ENCODE measurements around the gene GALNT18. TPM values are rescaled to one million over a fixed set of nuclear protein-coding genes. Genes with fewer than 3 reads are reported as not detected.

The GALNT18 gene
- total and polyA plus RNA-seq, 2 of the 4 experiments (the other 2 are of a cell fraction): 9.5 to 11.3 TPM

DNA sequence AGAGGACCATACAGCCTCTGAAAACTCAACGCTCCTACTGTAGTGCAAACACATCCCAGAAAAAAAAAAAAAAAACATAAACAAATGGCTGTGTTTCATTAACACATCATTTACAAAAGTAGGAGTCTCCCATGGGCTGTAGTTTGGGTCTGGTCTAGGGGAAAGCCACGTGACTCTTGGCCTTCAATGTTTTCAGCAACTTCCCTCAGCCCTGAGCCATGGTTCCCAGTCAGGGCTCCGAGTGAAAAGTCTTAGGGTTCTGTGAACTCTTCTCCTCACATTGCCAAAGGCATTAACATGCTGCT lies 327.3 kb downstream of the GALNT18 start:
- Histone ChIP-seq H2BK5ac (ENCODE audit: low read depth, low read length, poor library complexity, severe bottlenecking) (no peak overlapping the region), H3K56ac (ENCODE audit: extremely low read depth, insufficient read depth, low read length) (no peak overlapping the region), H3K27ac (ENCODE audit: insufficient read depth, low read length) (no peak overlapping the region), H2BK20ac (ENCODE audit: low read depth, low read length) (no peak overlapping the region), H3K4me3 (ENCODE audit: insufficient read depth, low read depth, low read length) (no peak overlapping the region), H3K4me2 (ENCODE audit: low read depth, low read length) (no peak overlapping the region), H3K14ac (replicated peaks; ENCODE audit: low read depth, low read length) (no peak overlapping the region), H3K36me3 (ENCODE audit: control insufficient read depth, insufficient read depth, low read length) (no peaks in the 10 kb centered on the region), H2AK5ac (ENCODE audit: low read depth, low read length) (no peak overlapping the region), H3K4ac (ENCODE audit: low read depth, low read length) (no peak overlapping the region), H3K23ac (ENCODE audit: low read depth, low read length) (no peak overlapping the region), H4K20me1 (ENCODE audit: insufficient read depth, low read length) (no peaks in the 10 kb centered on the region), H2AFZ (replicated peaks; ENCODE audit: low read length, poor library complexity) (no peak overlapping the region), H4K5ac (ENCODE audit: low read depth, low read length) (no peak overlapping the region), H4K8ac (ENCODE audit: low read depth in 2 of 2, low read length in 2 of 2) (no peak overlapping the region), H3K9me1 (ENCODE audit: insufficient read depth, low read length) (no peaks in the 10 kb centered on the region), H2AK9ac (replicated peaks; ENCODE audit: low read depth, low read length, poor library complexity) (no peak overlapping the region), H3K9ac (ENCODE audit: low read depth, low read length) (no peak overlapping the region), H4K91ac (ENCODE audit: insufficient read depth, low read depth, low read length) (no peak overlapping the region), H3K4me1 (ENCODE audit: control insufficient read depth, insufficient read depth, low read length) (no peaks in the 10 kb centered on the region), H2BK15ac (ENCODE audit: low read depth, low read length) (no peak overlapping the region), H3K18ac (ENCODE audit: low read depth, low read length) (no peak overlapping the region), H3K27me3 (ENCODE audit: control insufficient read depth, insufficient read depth, low read length) (peaks cover 17% of the 10 kb centered on the region), H3K79me1 (ENCODE audit: low read depth in 1 of 2, low read length in 2 of 2) (no peaks in the 10 kb centered on the region), H3K9me3 (ENCODE audit: control insufficient read depth, insufficient read depth, low read length) (no peaks in the 10 kb centered on the region), H2BK120ac (ENCODE audit: low read depth, low read length) (no peak overlapping the region)
- BruUV-seq (replicated peaks): no TSS peak
- WGBS, 2 experiments (ENCODE audit: extremely low coverage in 2 of 2, insufficient read length in 1 of 2): no CpG with 5 or more reads among the region's 3 CpGs
- ATAC-seq (ENCODE audit: low read depth) (no peak), DNase-seq (no peak)
- dilution Hi-C loops (cut with HindIII; ENCODE audit: low sequenced_read_pairs, unreplicated experiment): no loop called here
- ChIA-PET POLR2A (ENCODE audit: unreplicated experiment) (no interaction called here), CTCF (no interaction called here)
- intact Hi-C loops (cut with micrococcal nuclease): no loop called here
- in situ Hi-C loops (cut with MboI; ENCODE audit: low sequenced_read_pairs): no loop called here
- no peak for TF ChIP-seq SMC3 (IDR thresholded peaks at IDR 0.05; ENCODE audit: low read depth, low read length)
- TF ChIP-seq, protein P1, sequence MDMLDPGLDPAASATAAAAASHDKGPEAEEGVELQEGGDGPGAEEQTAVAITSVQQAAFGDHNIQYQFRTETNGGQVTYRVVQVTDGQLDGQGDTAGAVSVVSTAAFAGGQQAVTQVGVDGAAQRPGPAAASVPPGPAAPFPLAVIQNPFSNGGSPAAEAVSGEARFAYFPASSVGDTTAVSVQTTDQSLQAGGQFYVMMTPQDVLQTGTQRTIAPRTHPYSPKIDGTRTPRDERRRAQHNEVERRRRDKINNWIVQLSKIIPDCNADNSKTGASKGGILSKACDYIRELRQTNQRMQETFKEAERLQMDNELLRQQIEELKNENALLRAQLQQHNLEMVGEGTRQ (IDR thresholded peaks at IDR 0.05; ENCODE audit: low read depth, low read length): 0 out of 2 replicates have a peak, but pooled peaks have one; percentile 7
- TF ChIP-seq NFE2L2 (IDR thresholded peaks at IDR 0.05; ENCODE audit: low read depth, low read length): no peak

All from IMR-90 (cell line).